ENCODE data around the gene ATG9B. TPM values are rescaled to one million over a fixed set of nuclear protein-coding genes. Genes with fewer than 3 reads are reported as not detected.

ATG9B gene
- total and polyA plus RNA-seq, 9 of the 15 experiments (the other 6 are each of a cell fraction or from before 2014, with no cell fraction given), result 0.29 to 8.0 (median 2.1) TPM

DNA sequence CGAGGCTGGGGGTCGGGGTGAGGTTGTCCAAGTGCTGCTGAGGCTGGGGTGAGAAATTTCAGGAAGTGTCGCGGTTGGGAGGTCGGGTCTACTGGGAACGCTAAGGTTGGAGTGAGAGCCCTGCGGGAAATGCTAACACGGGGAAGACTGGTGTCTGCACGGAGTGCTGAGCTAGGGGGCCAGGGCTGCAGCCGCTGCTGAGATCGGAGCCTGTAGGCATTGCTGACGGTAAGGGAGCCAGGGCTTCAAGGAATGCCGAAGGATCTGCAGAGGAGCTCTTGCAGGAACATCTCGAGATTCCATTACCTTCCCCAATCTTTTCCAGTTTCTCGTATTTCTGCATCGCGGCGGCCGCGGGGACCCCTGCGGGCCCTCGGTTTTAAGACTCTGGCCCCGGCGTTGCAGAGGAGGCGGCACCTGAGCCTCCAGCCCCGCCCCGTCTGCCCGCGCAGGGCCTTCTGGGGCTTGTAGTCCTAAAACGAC, 33.3 kb upstream of the ATG9B start, which contains the start of gene CDK5:
Gene CDK5, minus strand, starts transcription at position 392 of the 483 bp plus-strand sequence. Its CDS starts 49 bp downstream, at position 343.
- in situ Hi-C loops (cut with MboI) (no loop called here), intact Hi-C loops (cut with micrococcal nuclease) (no loop called here)
- H3K9me3 ChIP-seq (replicated peaks; ENCODE audit: control insufficient read depth, insufficient read depth, low read depth, low read length), result no peaks in the 10 kb centered on the region
- WGBS (ENCODE audit: insufficient coverage, low coverage, missing lambda C conversion rate), result 3% methylated on average over 30 of the region's 30 CpGs
- H3K4me2 ChIP-seq (ENCODE audit: insufficient read depth, low read length), result peak within 1 kb of the TSS; percentile 94
- FAIRE-seq (no peak), DNase-seq (ENCODE audit: extremely low read depth in 1 of 4, low spot score in 3 of 4) (no peak), ATAC-seq (peak; percentile 4)
- no peaks in the 10 kb centered on the region for H3K27me3 ChIP-seq (ENCODE audit: control insufficient read depth in 2 of 2, insufficient read depth in 2 of 2, low read length in 2 of 2)
- BruUV-seq (replicated peaks), result no TSS peak
- H4K20me1 ChIP-seq (replicated peaks; ENCODE audit: control insufficient read depth, insufficient read depth, low read length), result peaks cover 10% of the 10 kb centered on the region
- peak within 1 kb of the TSS; percentile 85 to 91 for H3K9ac ChIP-seq (ENCODE audit: insufficient read depth in 1 of 2, low read depth in 2 of 2, low read length in 2 of 2)
- peak within 1 kb of the TSS; percentile 90 for H3K27ac ChIP-seq (ENCODE audit: extremely low read depth, low read depth, low read length)
- H3K79me2 ChIP-seq (ENCODE audit: control insufficient read depth, insufficient read depth, low read length), result peaks cover 38% of the 10 kb centered on the region
- POLR2A ChIA-PET, result interaction anchor here (1.1 kb wide), 1 partner anchor 29 kb away, joined by 5 read pairs; the partner anchor contains the start of gene ABCB8
- peaks cover 54 to 71% of the 10 kb centered on the region in 2 experiments for H3K4me1 ChIP-seq (replicated peaks in 1 of 2; ENCODE audit: control insufficient read depth in 2 of 2, insufficient read depth in 2 of 2, low read length in 2 of 2)
- H3K9me1 ChIP-seq (ENCODE audit: control insufficient read depth, insufficient read depth, low read length), result no peaks in the 10 kb centered on the region
- CTCF ChIA-PET (ENCODE audit: low intra/inter-chr PET ratio), result interaction anchor here (2.9 kb wide), 1 partner anchor 29 kb away, joined by 14 read pairs; the partner anchor contains the start of gene ABCB8
- H2AFZ ChIP-seq (ENCODE audit: low read depth, low read length), result peak within 1 kb of the TSS; percentile 91
- peak within 1 kb of the TSS; percentile 84 for H3K4me3 ChIP-seq
- peaks cover 7% of the 10 kb centered on the region; the same call in 2 of the 3 replicates for H3K36me3 ChIP-seq (ENCODE audit: control insufficient read depth, insufficient read depth, low read length)
- no peak; the same call in 1 of the 2 replicates for TF ChIP-seq ZHX1 (conservative IDR thresholded peaks at IDR 0.05; ENCODE audit: low read length)
- TF ChIP-seq, protein P1, sequence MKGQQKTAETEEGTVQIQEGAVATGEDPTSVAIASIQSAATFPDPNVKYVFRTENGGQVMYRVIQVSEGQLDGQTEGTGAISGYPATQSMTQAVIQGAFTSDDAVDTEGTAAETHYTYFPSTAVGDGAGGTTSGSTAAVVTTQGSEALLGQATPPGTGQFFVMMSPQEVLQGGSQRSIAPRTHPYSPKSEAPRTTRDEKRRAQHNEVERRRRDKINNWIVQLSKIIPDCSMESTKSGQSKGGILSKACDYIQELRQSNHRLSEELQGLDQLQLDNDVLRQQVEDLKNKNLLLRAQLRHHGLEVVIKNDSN (CRISPR knock-in tag; IDR thresholded peaks at IDR 0.05), result 0 out of 2 replicates have a peak, but pooled peaks have one; percentile 4
- TF ChIP-seq DPF2 (IDR thresholded peaks at IDR 0.05), result peak; percentile 48; the same call in 1 of the 2 replicates
- no peak for TF ChIP-seq ZSCAN29 (IDR thresholded peaks at IDR 0.05)
- no peak for TF ChIP-seq ETV6 (IDR thresholded peaks at IDR 0.05; ENCODE audit: borderline replicate concordance in 1 of 2, low read depth in 2 of 2, low read length in 1 of 2)
- TF ChIP-seq ETV6 (CRISPR knock-in tag; IDR thresholded peaks at IDR 0.05; ENCODE audit: borderline replicate concordance), result no peak
- TF ChIP-seq KDM2B (CRISPR knock-in tag; IDR thresholded peaks at IDR 0.05), result 0 out of 2 replicates have a peak, but pooled peaks have one; percentile 16
- TF ChIP-seq, protein P2, sequence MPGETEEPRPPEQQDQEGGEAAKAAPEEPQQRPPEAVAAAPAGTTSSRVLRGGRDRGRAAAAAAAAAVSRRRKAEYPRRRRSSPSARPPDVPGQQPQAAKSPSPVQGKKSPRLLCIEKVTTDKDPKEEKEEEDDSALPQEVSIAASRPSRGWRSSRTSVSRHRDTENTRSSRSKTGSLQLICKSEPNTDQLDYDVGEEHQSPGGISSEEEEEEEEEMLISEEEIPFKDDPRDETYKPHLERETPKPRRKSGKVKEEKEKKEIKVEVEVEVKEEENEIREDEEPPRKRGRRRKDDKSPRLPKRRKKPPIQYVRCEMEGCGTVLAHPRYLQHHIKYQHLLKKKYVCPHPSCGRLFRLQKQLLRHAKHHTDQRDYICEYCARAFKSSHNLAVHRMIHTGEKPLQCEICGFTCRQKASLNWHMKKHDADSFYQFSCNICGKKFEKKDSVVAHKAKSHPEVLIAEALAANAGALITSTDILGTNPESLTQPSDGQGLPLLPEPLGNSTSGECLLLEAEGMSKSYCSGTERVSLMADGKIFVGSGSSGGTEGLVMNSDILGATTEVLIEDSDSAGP (CRISPR knock-in tag; IDR thresholded peaks at IDR 0.05), result no peak
- TF ChIP-seq CAMTA2 (CRISPR knock-in tag; conservative IDR thresholded peaks at IDR 0.05), result 0 out of 2 replicates have a peak, but pooled peaks have one; percentile 64
- TF ChIP-seq KLF6 (CRISPR knock-in tag; IDR thresholded peaks at IDR 0.05; ENCODE audit: borderline replicate concordance), result 0 out of 2 replicates have a peak, but pooled peaks have one; percentile 7
- peak; percentile 75 for TF ChIP-seq ZBTB7A (IDR thresholded peaks at IDR 0.05; ENCODE audit: borderline replicate concordance, control insufficient read depth, low read depth, low read length)
